K562 (cell line): Measurements from ENCODE around the gene CCNT1. TPM values are rescaled to one million over a fixed set of nuclear protein-coding genes. Genes with fewer than 3 reads are reported as not detected.

Source experiments
- ARHGAP35 ChIP-seq: fragments of 450-650 bp; IDR thresholded peaks from 2 replicates; pipeline ENCODE4 v1.6.1; 2018; ENCODE audit not compliant: partially characterized antibody
- BRD4 ChIP-seq: fragments of 200-600 bp; sonication (generic); IDR thresholded peaks from 2 replicates; pipeline ENCODE4 v1.6.1; 2017; ENCODE audit warnings: inconsistent platforms
- CUX1 ChIP-seq: fragments of 200-800 bp; sonication (Bioruptor generic); IDR thresholded peaks from 2 replicates; pipeline ENCODE4 v1.6.1; 2016; ENCODE audit warnings: missing genetic modification characterization, missing compliant biosample characterization
- DMBX1 ChIP-seq: fragments of 250-450 bp; sonication (Bioruptor Pico); IDR thresholded peaks from 2 replicates; pipeline ENCODE4 v1.8.0; 2022; ENCODE audit warnings: inconsistent platforms, mild to moderate bottlenecking, moderate library complexity, borderline replicate concordance
- ELK3 ChIP-seq: fragments of 450-650 bp; formaldehyde crosslinking; IDR thresholded peaks from 2 replicates; pipeline ENCODE4 v1.4.0; 2020; ENCODE audit warnings: mild to moderate bottlenecking
- ESRRA ChIP-seq: fragments of 450-650 bp; IDR thresholded peaks from 2 replicates; pipeline ENCODE4 v1.6.1; 2014; ENCODE audit warnings: low read depth, mild to moderate bottlenecking, moderate library complexity, borderline replicate concordance
- FOSL1 ChIP-seq: fragments of 200-800 bp; sonication (Bioruptor generic); conservative IDR thresholded peaks from 2 replicates; pipeline ENCODE4 v1.6.1; 2016; ENCODE audit warnings: missing genetic modification characterization, missing compliant biosample characterization
- HIVEP1 ChIP-seq: fragments of 250-450 bp; sonication (Bioruptor Pico); IDR thresholded peaks from 2 replicates; pipeline ENCODE4 v1.4.0; 2020; ENCODE audit warnings: mild to moderate bottlenecking
- ILK ChIP-seq: fragments of 450-650 bp; IDR thresholded peaks from 2 replicates; pipeline ENCODE4 v1.6.1; 2016; ENCODE audit warnings: missing genetic modification characterization, low read depth, mild to moderate bottlenecking, missing compliant biosample characterization, moderate library complexity, borderline replicate concordance
- KLF13 ChIP-seq: fragments of 450-650 bp; IDR thresholded peaks from 2 replicates; pipeline ENCODE4 v1.6.1; 2016; ENCODE audit warnings: missing genetic modification characterization, low read depth, mild to moderate bottlenecking, missing compliant biosample characterization, moderate library complexity, borderline replicate concordance
- MTA3 ChIP-seq: fragments of 450-650 bp; formaldehyde crosslinking; IDR thresholded peaks from 2 replicates; pipeline ENCODE4 v1.6.1; 2017; ENCODE audit warnings: mild to moderate bottlenecking, borderline replicate concordance
- NR3C1 ChIP-seq: sonication (generic); formaldehyde crosslinking; IDR thresholded peaks from 2 replicates; pipeline ENCODE4 v1.8.1; 2022; ENCODE audit warnings: missing genetic modification reagents
- POLR2AphosphoS5 ChIP-seq: IDR thresholded peaks from 2 replicates; pipeline ENCODE4 v1.6.1; 2011; ENCODE audit warnings: mild to moderate bottlenecking, low read depth, low read length, moderate library complexity; ENCODE audit not compliant: control insufficient read depth, insufficient read depth
- POLR2B ChIP-seq: fragments of 450-650 bp; IDR thresholded peaks from 2 replicates; pipeline ENCODE4 v1.6.1; 2018; ENCODE audit warnings: low read depth; ENCODE audit not compliant: partially characterized antibody
- TBP ChIP-seq: optimal IDR thresholded peaks from 2 replicates; pipeline ENCODE3; 2011; ENCODE audit warnings: low read depth, low read length, improper control_type of control experiment
- TFAM ChIP-seq: fragments of 250-450 bp; sonication (Bioruptor Pico); conservative IDR thresholded peaks from 2 replicates; pipeline ENCODE4 v1.5.0; 2021; ENCODE audit warnings: mild to moderate bottlenecking, moderate library complexity
- TGIF2 ChIP-seq: sonication (generic); formaldehyde crosslinking; IDR thresholded peaks from 2 replicates; pipeline ENCODE4 v1.8.1; 2022; ENCODE audit warnings: mild to moderate bottlenecking, missing genetic modification reagents, moderate library complexity
- TRIM24 ChIP-seq, 2 experiments: fragments of 450-650 bp; IDR thresholded peaks; 2 replicates each; pipeline ENCODE4 v1.6.1; 2016
- ZNF253 ChIP-seq: fragments of 250-450 bp; sonication (Bioruptor Pico); conservative IDR thresholded peaks from 2 replicates; pipeline ENCODE4 v1.6.1; 2021; ENCODE audit warnings: mild to moderate bottlenecking
- ZNF77 ChIP-seq: fragments of 250-450 bp; sonication (Bioruptor Pico); IDR thresholded peaks from 2 replicates; pipeline ENCODE4 v1.5.0; 2020
- ZNF778 ChIP-seq: fragments of 450-650 bp; formaldehyde crosslinking; IDR thresholded peaks from 2 replicates; pipeline ENCODE4 v1.4.0; 2020; ENCODE audit warnings: mild to moderate bottlenecking, moderate library complexity
- polyA plus RNA-seq, 8 experiments: library from polyadenylated mRNA; depleted of rRNA in 4 of 8; stranded (reverse) in 5 of 8; unstranded in 3 of 8; fragments of >200 nt; fragmentation: Nextera tagmentation in 2 of 8; fragmentation: Illumina TruSeq in 1 of 8; extraction: Ambion mirVana in 2 of 8; extraction: Trizol in 1 of 8; gene quantifications; 2 replicates each; pipeline versions ENCODE4 v1.2.1 to v1.2.3, GENCODE V29; 2011 to 2014; ENCODE audit warnings: inconsistent platforms in 1 of 8, missing spikeins in 1 of 8
- total RNA-seq, 7 experiments: library from RNA; depleted of rRNA in 6 of 7; stranded (reverse); fragments of >200 nt in 6 of 7; fragmentation: Illumina TruSeq in 2 of 7; extraction: Trizol in 2 of 7; gene quantifications; 2 replicates each; pipeline versions ENCODE4 v1.2.1 to v1.2.3, GENCODE V29; 2011 to 2021; ENCODE audit warnings: low replicate concordance in 1 of 7
- TF ChIP-seq, protein P1 (sequence below): sonication (generic); formaldehyde crosslinking; IDR thresholded peaks from 2 replicates; pipeline ENCODE4 v1.8.1; 2023; ENCODE audit warnings: mild to moderate bottlenecking, missing genetic modification reagents, moderate library complexity

CCNT1 gene
- total and polyA plus RNA-seq, 9 of the 15 experiments (the other 6 are each of a cell fraction or from before 2014, with no cell fraction given) = 9.7 to 52.4 (median 33.4) TPM

DNA sequence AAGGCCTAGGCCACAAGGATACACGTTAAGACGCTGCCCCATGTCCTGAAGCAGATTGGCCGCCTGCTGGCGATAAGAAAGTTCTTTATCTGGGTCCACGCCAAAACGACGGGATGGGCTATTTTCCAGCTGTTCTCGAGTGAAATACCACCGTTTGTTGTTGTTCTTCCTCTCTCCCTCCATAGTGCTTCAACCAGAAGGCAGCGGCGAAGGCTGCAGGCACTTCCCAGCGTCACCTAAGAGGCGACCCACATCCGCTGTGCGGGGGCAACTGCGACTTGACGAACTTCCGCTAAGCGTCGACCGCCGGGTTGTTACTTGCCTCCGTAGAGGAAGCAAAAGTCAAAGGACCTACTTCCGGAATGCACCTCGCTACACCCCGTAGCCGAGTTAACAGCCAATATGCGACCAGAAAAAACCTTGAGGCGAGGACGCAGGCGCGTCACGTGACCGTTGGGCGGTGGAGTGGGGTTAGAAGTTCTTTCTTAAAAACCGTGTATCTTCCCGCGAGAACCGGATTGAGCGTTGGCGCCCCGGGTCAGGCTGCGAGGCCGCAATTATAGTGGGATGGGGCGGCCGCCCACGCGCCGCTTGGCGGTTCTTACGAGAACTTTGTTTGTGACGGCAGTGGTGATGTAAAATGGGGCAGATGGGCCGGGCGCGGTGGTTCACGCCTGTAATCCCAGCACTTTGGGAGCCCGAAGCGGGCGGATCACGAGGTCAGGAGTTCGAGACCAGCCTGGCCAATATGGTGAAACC lies at the start of gene CCNT1 (continued):
- TF ChIP-seq ILK (tag) (no peak), ZNF253 (CRISPR knock-in tag) (no peak), FOSL1 (tag) (peak; percentile 58), BRD4 (peak; percentile 81), HIVEP1 (CRISPR knock-in tag) (no peak), ZNF77 (CRISPR knock-in tag) (no peak), DMBX1 (CRISPR knock-in tag) (peak; percentile 43; the same call in 1 of the 2 replicates), TBP (peak; percentile 55), TRIM24 (IDR thresholded peaks at IDR 0.05) (peak; percentile 42 to 86; a peak in 3 of 4 replicates), ZNF778 (no peak), NR3C1 (CRISPR knock-in tag) (no peak), POLR2B (peak; percentile 78), TFAM (CRISPR knock-in tag) (no peak), MTA3 (peak; percentile 98), ESRRA (peak; percentile 86; the same call in 1 of the 2 replicates), POLR2AphosphoS5 (peak; percentile 81; the same call in 1 of the 2 replicates), KLF13 (tag) (peak; percentile 88), TGIF2 (no peak; the same call in 1 of the 2 replicates), ARHGAP35 (peak; percentile 53), ELK3 (CRISPR knock-in tag) (no peak), CUX1 (CRISPR knock-in tag) (no peak)
- TF ChIP-seq, protein P1, sequence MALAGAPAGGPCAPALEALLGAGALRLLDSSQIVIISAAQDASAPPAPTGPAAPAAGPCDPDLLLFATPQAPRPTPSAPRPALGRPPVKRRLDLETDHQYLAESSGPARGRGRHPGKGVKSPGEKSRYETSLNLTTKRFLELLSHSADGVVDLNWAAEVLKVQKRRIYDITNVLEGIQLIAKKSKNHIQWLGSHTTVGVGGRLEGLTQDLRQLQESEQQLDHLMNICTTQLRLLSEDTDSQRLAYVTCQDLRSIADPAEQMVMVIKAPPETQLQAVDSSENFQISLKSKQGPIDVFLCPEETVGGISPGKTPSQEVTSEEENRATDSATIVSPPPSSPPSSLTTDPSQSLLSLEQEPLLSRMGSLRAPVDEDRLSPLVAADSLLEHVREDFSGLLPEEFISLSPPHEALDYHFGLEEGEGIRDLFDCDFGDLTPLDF (CRISPR knock-in tag) = peak; percentile 31; the same call in 1 of the 2 replicates
